OCI-LY7 (cell line): ENCODE data around the gene CAMK2B.

ENCODE experiments used
- EZH2phosphoT487 ChIP-seq: fragments of 200-600 bp; sonication (generic); IDR thresholded peaks from 2 replicates; pipeline ENCODE4 v1.6.1; 2018; ENCODE audit warnings: low read depth, borderline replicate concordance, mild to moderate bottlenecking, mixed run types, antibody characterized with exemption, low read length, moderate library complexity, mixed read lengths
- TF ChIP-seq, protein P1 (sequence below): fragments of 200-600 bp; sonication (generic); conservative IDR thresholded peaks from 2 replicates; pipeline ENCODE4 v1.5.1; 2014; ENCODE audit warnings: mild to moderate bottlenecking, antibody characterized with exemption, low read length, moderate library complexity, mixed read lengths

DNA sequence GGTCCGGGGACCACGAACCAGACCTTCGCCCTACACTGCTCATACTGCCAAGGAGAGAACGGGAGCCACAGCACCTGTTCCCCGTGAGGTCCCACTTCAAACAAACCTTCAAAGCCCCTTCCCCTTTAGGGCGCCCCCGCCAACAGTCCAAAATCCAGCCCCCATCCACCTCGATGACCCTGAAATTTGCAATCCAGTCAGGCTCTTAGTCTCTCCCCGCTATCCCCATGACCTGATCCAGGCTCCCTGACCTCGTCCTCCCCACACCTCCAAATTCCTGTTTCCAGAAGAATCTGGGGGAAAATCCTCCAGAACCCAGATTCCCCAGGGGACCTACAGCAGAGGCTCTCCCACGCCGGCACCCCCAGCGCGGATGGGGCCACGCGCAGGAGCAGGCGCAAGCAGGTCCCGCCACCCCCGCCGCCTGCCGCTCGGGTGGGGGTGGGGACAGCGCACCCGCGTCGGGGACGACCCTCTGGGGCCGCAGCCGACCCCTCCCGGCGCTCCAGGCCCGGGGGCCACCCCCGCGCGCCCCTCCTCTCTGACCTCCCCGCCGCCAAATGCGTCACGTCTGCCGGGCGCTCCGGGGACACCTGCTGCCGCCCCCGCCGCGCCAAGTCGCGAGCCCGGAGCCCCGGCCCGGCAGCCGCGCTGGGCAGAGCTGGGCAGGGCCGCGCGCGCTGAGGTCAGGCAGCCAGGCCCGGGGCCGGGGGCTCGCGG lies 753 bp downstream of the CAMK2B start:
- TF ChIP-seq, protein P1, sequence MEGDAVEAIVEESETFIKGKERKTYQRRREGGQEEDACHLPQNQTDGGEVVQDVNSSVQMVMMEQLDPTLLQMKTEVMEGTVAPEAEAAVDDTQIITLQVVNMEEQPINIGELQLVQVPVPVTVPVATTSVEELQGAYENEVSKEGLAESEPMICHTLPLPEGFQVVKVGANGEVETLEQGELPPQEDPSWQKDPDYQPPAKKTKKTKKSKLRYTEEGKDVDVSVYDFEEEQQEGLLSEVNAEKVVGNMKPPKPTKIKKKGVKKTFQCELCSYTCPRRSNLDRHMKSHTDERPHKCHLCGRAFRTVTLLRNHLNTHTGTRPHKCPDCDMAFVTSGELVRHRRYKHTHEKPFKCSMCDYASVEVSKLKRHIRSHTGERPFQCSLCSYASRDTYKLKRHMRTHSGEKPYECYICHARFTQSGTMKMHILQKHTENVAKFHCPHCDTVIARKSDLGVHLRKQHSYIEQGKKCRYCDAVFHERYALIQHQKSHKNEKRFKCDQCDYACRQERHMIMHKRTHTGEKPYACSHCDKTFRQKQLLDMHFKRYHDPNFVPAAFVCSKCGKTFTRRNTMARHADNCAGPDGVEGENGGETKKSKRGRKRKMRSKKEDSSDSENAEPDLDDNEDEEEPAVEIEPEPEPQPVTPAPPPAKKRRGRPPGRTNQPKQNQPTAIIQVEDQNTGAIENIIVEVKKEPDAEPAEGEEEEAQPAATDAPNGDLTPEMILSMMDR, result no peak
- TF ChIP-seq EZH2phosphoT487, result no peak
